NCI-H526 (cell line): Measurements from ENCODE around the gene MED13L.
A peak's percentile ranks its signal among the peaks of the same experiment; 100 is the strongest.

Experiments used
- DNase-seq, 2 experiments: peaks; one replicate each; lab custom pipeline; 2025; lab: John Stamatoyannopoulos, UW

MED13L gene

DNA sequence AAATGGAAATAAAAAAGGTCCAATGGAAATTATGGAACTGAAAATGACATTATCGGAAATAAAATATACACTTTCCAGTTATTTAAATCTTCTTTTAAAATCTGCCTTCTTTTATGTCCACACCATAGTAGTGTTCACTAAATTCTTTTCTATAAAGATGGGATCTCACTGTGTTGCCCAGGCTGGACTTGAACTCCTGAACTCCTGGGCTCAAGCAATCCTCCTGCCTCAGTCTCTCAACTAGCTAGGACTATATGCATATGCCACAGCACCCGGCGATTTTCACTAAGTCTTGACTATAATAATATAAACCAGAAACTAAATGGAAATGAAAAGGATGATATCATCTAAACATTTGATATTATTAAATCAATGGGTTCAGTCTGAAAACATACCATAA lies 188.4 kb downstream of the MED13L start:
- no peak for DNase-seq

DNA sequence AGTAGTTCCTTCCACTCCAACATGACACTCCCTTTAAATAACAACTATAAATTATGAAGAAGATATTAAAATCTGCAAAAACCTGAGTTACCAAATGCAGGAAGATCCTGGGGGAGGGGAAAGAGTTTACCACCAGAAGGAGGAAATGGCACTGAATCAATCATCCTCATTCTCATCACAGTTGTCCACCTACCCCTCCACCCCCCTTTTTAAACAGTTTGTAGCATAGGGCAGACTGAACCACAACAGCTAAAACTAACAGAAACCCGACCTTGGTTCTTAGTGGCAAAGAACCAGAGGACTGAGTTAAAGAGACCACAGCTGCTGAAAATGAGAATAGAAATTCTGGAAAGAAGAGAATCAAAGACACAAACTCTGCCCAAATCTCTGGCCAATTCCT lies 189.5 kb downstream of the MED13L start:
- DNase-seq: no peak

DNA sequence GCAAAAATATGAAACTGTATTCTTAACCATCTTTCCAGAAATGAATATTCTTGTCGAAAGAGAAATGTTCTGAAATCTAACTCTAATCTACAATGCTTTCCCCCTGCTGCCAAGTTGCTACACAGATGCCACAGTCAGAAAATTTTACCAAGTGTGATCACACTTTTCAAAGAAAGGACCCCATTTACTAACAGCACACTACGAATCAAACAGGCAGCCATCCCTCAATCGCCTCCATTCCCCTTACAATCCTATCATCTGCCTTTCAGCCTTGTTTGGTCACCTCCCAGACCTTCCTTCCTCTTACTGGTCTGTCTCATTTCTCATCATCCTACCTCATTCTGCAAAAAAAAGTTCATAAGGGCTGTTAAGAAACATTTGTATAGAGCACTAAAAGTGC lies 190.1 kb downstream of the MED13L start:
- DNase-seq: no peak

DNA sequence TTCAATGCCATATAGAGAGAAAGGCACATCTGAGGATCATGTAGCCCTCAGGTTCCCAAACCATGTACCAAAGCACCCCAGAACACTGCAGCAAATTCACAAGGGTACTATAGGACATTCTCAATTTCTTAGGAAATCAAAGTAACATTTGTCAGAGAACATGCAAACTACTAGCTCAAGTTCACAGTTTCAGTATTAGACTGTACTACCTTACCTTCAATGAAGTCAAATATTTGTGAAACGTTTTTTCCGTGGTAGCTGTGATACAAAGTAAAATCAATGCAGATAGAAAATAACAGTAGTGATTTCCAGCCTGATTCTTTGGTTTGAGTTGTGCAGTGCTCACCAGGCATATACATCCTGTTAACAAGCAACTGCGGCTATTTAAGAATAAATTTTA lies 197.1 kb downstream of the MED13L start:
- no peak for DNase-seq

DNA sequence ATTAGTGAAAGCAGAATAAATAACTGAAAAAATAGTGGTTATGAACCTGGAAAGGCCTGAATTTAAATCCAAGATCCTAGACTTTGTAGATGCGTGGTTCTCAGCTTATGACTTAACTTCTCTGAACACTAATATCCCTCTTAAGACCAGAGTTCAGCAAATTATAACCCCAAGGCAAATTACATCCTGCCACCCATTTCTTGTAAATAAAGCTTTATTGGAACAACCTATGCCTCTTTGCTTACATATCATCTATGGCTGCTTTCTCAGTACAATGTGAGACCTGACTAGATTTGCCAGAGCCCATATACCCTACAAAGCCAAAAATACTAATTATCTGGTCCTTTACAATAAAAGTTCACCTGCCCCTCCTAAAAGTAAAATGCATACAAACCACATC lies 199.1 kb downstream of the MED13L start:
- DNase-seq: no peak

DNA sequence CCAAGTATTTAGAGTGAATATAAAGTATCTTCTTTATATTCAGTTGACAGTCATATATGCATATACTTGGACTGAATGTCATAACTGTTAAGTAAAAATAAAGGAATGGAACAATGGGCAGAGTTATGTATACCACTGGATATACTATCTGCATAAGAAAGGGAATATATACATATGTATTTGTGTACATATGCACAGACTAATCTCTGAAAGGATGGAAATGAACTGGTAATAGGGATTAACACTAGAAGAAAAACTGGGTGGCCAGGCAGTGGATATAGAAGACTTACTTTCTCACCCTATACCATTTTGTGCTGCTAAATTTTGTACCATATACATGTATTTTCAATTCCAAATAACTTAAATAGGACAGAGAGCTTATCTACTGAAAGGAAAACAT lies 200.1 kb downstream of the MED13L start:
- no peak for DNase-seq

DNA sequence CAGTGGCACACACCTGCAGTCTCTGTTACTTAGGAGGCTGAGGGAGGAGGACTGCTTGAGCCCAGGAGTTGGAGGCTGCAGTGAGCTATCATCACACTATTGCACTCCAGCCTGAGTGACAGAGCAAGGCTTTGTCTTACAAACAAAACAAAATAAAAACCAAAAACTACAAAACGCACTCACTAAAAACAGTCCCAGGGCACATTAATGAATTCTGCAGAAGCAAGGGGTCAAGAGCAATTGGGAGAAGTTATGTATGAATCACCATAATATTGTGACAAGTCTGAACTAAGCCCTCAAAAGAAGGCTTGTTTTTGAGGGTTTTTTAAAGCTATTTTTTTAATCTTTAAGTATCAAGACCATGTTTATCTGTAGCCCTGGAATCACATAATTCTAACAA lies 201.1 kb downstream of the MED13L start:
- no peak for DNase-seq

DNA sequence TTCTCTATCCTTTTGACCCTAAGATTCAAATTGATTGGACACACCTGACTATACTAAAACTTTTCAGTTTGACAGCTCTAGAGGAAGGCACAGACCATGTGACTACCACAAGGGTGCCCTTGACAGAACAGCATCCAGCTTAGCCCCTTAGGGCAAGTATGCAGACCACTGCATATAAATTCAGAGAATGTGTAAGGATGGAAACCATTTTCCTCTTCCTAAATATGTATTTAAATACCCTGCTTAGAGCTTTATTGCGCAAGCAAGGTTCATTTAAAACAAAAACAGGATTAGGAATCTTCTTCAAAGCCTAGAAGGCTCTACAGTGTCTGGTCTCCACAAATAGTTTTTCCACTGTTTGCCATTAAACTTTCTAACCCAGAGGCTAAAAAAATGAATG lies 202.8 kb downstream of the MED13L start:
- DNase-seq: no peak

DNA sequence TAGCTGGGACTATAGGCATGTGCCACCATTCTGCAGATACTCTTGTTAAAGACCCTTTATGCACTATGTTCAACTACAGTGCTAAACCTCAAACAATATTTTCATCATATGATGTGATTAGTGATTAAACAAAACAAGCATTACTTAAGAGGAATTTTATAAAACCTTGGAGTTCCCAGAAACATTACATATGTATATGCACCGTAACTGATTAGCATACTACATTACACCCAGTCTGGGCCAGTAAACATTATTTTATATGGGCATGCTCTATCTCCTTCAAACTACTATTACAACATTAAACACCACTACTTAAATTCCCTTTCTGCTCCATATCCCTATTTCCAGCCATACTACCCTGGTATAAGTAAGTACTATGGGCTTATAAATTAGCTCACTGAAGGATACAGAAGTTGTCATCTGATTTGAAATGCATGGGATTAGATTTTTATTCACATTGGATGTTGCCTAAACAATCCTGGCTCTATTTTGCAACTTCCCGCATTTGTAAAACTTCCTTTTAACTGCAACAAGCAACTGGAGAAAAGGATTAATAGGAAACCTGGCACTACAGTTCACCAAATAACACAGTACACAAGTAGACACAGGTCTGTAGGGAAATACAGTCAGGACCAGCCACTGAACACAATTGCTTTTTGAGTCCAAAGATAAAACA lies 205.8 kb downstream of the MED13L start:
- no peak for DNase-seq

DNA sequence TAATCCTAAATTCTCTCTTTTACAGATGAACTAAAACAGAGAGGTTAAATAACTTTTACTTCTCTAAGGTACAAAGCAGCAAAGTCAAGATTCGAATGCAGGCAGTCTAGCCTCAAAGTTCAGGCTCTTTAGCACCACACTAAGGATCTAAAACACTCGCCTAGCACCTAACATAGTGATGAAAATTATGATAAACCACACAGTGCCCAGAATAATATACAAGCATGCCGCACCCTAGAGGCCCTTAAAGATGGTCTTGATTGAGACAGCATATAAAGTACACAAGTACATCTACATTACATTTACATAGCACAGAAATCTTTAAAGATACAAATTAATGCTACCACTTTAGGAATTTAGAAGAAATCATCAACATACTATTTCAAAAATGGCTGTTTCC lies 207.0 kb downstream of the MED13L start:
- DNase-seq: no peak

DNA sequence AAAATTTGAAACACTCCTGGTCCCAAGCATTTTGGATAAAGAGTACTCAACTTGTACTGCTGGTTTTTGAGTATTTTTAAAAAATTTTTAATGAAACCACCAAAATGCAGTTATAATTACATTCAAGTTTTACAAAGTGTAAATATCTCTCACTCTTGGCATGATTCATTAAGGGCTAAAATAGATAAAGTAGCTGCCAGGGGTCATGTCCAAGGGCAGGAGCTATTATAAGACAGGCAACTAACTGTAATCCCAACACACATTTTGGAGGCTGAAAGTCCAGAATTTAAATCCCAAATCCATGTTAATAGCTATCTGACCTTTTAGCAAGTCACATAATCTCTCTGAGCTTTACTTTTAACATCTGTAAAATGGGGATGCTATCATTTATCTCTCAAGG lies 207.6 kb downstream of the MED13L start:
- DNase-seq: no peak

DNA sequence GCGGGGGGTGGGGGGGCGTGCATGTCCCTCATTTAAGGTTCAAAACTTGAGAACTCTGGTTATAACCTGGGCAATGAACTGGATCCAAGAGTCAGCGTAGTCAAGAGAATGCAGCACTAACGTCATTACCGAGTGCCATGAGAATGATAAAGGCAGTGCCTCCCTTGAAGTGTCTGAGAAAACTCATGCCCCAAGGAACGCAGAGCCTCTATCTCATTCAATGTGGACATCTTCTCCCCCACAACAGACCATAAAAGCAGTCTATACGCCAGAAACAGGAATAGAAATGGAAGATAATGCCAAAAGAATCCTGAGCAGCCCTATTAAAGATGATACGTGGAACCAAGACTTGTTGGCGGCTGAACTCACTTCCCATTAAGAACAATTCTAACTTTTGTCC lies 208.6 kb downstream of the MED13L start:
- no peak for DNase-seq

DNA sequence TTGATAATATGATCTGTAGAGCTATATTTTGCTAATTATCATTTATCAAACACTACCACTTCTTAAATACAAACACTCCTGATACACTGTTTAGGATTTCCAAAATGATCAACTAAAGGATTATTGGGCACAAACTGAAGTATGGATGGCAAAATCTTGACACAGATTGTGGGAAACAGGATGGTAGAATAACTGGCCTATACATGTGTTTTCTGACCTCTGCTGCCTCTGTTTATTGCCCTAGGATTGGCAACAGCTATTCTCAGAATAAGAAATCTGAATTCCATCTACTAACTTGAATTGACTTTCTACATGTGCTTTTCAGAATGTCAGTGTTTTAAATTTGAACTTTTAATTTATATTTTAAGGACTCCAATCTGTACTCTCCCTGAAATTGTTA lies 209.1 kb downstream of the MED13L start:
- DNase-seq: no peak

DNA sequence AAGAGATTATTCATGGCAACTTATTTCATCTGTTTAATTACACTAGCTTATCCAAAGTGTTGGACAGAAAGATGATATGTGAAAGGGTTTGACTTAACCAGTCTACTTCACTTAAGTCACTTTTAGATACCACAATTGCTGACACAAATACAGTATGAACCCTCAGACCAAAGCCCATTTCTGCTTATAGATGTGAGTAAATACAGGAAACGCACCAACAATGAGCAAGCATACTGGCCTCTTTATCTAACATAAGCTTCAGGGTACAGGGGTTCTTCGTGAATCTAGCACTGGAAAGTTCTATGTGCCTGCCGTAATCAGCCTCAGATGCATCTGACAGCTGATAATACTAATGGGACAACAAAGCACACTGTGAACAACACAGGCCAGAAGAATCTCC lies 209.6 kb downstream of the MED13L start:
- DNase-seq: no peak

DNA sequence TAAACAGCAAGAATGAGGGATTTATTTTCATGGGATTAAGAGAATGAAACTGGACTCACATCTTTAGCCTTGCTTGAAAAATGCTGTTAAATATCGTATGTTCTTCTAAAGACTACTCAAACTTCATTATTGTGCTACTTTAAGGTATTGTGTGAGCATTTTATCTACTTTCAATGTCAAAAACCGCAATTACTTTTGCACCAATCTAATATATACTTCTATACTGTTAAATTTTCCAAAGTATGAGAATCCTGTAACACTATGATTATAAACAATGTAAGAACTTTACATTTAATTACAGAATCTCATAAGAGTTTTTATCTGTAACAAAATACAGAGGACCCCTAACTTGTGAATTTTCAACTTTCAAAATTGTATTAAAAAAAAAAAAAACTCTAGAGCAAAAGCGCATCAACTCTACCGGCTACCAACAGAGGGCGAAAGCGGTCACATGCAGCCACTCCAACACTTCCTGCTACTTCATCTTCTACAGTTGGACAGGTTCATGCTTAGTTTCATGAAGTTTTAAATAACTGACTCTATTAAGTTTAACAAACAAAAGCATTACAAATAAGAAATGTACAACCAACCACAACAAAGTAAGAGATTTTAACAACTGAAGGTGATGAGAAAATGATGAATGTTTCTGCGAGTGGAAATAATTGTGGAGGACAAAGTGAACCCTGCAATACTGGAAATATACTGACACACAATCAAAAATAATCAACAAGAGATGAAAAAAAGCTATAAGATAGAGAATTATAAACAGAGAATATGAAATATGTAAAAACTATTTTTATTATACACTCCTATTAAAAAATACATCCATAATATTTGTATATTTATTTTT lies 210.9 kb downstream of the MED13L start:
- DNase-seq: peak in 1 of 2 experiments; percentile 35

DNA sequence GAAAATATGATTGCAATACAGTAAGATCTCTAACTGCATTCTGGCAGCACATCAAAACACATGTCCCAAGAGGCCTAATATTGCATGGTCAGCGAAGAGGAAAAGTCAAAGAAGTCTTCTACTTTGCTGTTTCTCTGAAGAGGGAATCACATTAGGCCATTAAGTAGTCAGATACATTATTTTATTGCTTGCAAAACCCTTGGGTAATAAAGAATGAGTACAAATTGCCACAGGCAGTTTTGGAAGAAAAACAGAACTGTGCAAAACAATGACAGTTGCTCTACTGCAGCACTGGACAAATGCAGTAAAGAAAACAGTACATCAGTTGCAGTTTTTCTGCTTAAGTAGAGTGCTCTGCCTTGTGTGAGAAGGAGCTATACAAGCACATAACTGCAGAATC lies 211.9 kb downstream of the MED13L start:
- DNase-seq: no peak

DNA sequence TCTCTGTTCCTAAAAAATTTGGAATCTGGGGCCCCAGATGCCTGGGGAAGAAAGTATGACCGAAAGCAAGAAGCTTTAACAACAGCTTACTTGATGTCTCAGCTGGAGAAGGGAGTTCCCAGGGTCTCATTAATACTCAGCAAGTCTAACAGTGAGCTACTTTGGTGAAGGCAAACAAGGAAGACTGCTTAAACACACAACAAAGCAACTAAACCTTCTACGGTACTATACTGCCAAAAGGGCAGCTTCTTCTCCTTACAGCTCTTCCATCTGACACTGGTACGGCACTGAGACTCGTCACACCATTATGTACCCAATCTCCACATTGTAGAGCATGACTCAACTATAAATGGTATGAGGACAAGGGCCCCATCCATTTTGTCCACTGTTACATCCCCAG lies 213.0 kb downstream of the MED13L start:
- DNase-seq: no peak

DNA sequence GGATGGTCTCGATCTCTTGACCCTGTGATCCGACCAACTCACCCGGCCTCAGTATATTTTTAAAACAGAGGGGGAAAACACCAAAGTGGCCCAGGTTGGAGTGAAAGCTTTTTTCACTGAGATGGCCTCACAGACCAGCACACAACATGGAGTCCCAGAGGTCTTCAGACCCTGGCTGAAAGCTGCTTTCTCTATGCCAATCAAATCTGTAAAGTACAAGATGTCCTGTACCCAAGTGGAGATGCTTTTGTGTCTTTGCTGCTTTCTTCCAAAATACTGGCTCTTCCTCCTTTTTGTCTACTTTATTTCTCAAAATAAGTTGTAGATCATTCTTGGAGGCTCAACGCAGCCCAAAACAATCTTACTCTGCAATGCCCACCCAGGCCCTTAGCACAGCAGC lies 214.8 kb downstream of the MED13L start:
- no peak for DNase-seq

DNA sequence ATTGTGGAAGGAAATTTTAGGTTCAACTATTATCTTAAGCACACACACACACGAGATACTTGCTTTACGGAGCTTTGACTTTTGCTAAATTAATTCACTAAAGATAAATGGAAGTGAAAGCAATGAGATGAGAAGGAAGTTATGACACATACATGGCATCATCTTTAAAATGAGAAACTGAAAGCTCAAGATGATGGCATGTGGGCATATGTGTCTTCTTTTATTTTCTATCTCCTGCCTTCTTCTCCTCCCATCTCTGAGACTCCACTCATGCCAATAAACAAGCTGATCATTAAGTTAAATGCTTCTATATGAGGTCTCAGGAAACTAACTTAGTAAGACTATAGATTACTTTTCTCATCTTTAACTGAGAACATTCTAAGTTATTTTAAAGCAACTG lies 216.7 kb downstream of the MED13L start:
- no peak for DNase-seq

DNA sequence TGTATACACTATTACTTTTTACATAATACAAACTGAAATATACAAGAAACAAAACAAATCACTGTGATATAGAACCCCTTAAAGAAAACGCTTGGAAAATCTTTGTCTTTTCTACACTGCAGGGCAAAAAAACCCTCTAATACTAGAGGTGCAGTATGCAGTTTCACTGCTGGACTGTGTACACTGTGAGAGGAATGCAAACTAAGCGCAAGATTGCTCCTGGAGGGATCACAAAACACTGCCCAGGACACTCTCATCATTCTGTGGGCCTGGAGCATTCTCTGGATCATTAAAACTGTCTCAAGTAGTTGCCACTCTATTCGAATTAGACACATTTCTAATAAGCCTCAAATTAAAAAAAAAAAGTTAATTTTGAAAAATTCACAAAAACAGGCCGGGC lies 217.6 kb downstream of the MED13L start:
- no peak for DNase-seq

DNA sequence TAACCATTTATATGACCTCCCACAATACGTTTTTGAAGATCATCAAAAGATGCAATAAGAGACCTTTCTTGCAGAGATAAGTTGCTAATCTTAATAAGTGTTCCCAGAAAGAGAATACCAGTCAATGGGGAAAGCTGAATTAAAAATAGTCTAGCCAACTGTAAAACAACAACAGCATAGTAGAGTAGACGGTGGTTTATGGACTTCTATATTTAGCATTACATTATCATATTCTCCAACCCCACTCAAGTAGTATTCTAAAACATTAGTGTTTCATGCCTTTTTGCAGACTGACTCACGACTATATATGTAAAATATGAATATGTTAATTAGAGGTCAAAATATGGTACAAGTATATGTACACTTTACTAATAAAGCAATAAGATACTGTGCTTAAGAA lies 218.9 kb downstream of the MED13L start:
- DNase-seq: no peak

DNA sequence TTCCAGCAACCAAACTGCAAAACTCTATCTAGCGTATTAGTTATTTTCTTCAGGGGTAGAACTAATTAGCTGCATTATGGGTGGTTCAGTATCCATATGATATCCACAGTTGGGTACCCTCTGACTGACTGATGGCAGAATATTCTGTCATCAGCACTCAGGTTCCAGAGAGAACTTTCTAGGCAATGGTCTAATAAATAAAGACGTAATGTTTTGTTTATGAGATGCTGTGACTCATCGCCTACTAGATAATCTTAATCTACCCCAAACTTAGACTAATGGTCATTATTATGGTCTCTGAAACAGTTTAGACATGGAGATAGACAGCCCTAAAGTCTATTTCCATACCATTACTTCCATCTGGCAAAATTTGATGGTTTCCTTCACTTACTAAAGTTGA lies 220.1 kb downstream of the MED13L start:
- DNase-seq: no peak

DNA sequence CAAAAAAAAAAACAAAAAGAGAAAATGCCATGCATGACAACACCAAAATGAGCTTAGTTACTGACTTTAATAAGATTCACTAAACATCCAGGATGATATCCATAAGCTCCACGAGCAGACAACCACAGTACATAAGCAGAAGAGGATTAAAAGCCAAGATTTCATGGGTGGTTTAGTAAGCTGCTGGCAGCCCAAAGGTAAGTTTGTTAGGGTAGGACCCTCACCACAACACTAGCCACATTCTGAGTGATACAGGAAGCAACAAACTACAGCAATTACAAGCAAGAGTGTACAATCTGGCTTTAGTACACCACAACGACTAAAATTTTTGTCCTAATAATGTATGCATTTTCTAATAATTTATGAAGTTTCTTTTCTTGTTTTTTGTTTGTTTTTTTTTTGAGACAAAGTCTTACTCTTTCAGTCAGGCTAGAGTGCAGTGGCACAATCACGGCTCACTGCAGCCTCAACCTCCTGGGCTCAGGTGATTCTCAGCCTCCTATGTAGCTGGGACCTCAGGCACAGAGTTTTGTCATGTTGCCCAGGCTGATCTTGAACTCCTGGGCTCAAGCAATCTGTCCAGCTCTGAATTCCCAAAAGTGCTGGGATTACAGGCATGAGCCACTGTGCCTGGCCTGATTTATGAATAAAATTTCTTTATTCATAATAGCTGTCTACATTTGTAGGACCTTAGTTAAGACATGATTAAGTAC lies 221.4 kb downstream of the MED13L start:
- no peak for DNase-seq
